Panc1 (cell line): ENCODE results near the gene ALG14. TPM values are rescaled to one million over a fixed set of nuclear protein-coding genes. Genes with fewer than 3 reads are reported as not detected.
"Not testable (repeated sequence)": the region's sequence is repeated elsewhere in the genome, so short reads cannot be mapped to it uniquely, and the experiment has no call there.

ENCODE experiments used
- ATAC-seq: fragments of 200-7000 bp; cut with Tn5 transposase; 2 replicates; pipeline ENCODE4 v1.9.1; 2020; ENCODE audit warnings: mild to moderate bottlenecking, moderate library complexity
- BruUV-seq: library from RNA; stranded (reverse); fragments of 400-500 nt; replicated peaks from 2 replicates; lab custom pipeline; 2021; lab: Mats Ljungman, UMichigan
- CTCF ChIA-PET: fragments of 300-600 bp; sonication (Branson Sonifier 250); formaldehyde crosslinking; loops from one replicate; lab custom pipeline; 2022; ENCODE audit warnings: antibody characterized with exemption; lab: Charles Lee
- POLR2A ChIA-PET: fragments of 300-600 bp; sonication (Branson Sonifier 250); formaldehyde crosslinking; loops from one replicate; lab custom pipeline; 2022; ENCODE audit warnings: antibody characterized with exemption; lab: Charles Lee
- DNase-seq: peaks from one replicate; pipeline ENCODE4 v3.0.0-alpha.2; 2010; ENCODE audit warnings: low read depth, low spot score
- H3K27ac ChIP-seq: 2 replicates; pipeline ENCODE4 v1.5.1; 2011; ENCODE audit warnings: mild to moderate bottlenecking, low read length, inconsistent platforms
- H3K27me3 ChIP-seq: fragments of 200-500 bp; sonication (Bioruptor generic); 2 replicates; pipeline ENCODE4 v1.6.0; 2014; ENCODE audit warnings: low read length, inconsistent platforms; ENCODE audit not compliant: control insufficient read depth, insufficient read depth
- H3K36me3 ChIP-seq: fragments of 200-500 bp; sonication (Bioruptor generic); 2 replicates; pipeline ENCODE4 v1.5.1; 2014; ENCODE audit warnings: inconsistent platforms, mild to moderate bottlenecking, low read length, moderate library complexity; ENCODE audit not compliant: control insufficient read depth, insufficient read depth
- H3K4me1 ChIP-seq: 2 replicates; pipeline ENCODE4 v1.5.1; 2011; ENCODE audit warnings: inconsistent platforms, mild to moderate bottlenecking, low read length, moderate library complexity; ENCODE audit not compliant: control insufficient read depth, insufficient read depth
- H3K4me3 ChIP-seq, 2 experiments: 2 replicates each; pipeline ENCODE4 v1.5.1; 2011 to 2012; ENCODE audit warnings: low read depth in 2 of 2, low read length in 2 of 2, mild to moderate bottlenecking in 2 of 2, inconsistent platforms in 1 of 2, moderate library complexity in 1 of 2
- H3K9me3 ChIP-seq: fragments of 200-500 bp; sonication (Bioruptor generic); 2 replicates; pipeline ENCODE4 v1.5.1; 2014; ENCODE audit warnings: low read depth, mild to moderate bottlenecking, inconsistent platforms, low read length, moderate library complexity; ENCODE audit not compliant: control insufficient read depth, insufficient read depth
- POLR2AphosphoS5 ChIP-seq: IDR thresholded peaks from 2 replicates; pipeline ENCODE4 v1.6.1; 2012; ENCODE audit warnings: mild to moderate bottlenecking, low read depth, low read length, moderate library complexity
- SIN3A ChIP-seq: IDR thresholded peaks from 2 replicates; pipeline ENCODE4 v1.6.1; 2012; ENCODE audit warnings: low read depth, mild to moderate bottlenecking, low read length, moderate library complexity, borderline replicate concordance; ENCODE audit not compliant: insufficient read depth
- TCF7L2 ChIP-seq: IDR thresholded peaks from 2 replicates; pipeline ENCODE4 v1.6.1; 2011; ENCODE audit warnings: mild to moderate bottlenecking, low read depth, low read length, inconsistent platforms
- in situ Hi-C: cut with HindIII; loops from 2 replicates; pipeline ENCODE4 v1.10.0; 2016; ENCODE audit warnings: low sequenced_read_pairs, low pct_unique_long_range_greater_than_20kb
- intact Hi-C: fragments of 100-400 bp; cut with micrococcal nuclease; formaldehyde crosslinking; loops from one replicate; pipeline ENCODE4 v1.10.0; 2022; ENCODE audit not compliant: unreplicated experiment
- total RNA-seq: library from RNA; stranded (reverse); gene quantifications from one replicate; pipeline ENCODE4 v1.2.1, GENCODE V29; 2021; ENCODE audit not compliant: unreplicated experiment
- TF ChIP-seq, protein P1 (sequence below), 2 experiments: IDR thresholded peaks; 2 replicates each; pipeline ENCODE4 v1.6.1; 2011 to 2012; ENCODE audit warnings: low read depth in 2 of 2, control low read depth in 1 of 2, low read length in 1 of 2, mild to moderate bottlenecking in 1 of 2, moderate library complexity in 1 of 2; ENCODE audit not compliant: insufficient read depth in 1 of 2
- TF ChIP-seq, protein P2 (sequence below): fragments of 450-650 bp; IDR thresholded peaks from 2 replicates; pipeline ENCODE4 v1.5.1; 2017; ENCODE audit warnings: mild to moderate bottlenecking

The ALG14 gene
- total RNA-seq, 1 experiment from 2014 or later: 4.1 TPM

DNA sequence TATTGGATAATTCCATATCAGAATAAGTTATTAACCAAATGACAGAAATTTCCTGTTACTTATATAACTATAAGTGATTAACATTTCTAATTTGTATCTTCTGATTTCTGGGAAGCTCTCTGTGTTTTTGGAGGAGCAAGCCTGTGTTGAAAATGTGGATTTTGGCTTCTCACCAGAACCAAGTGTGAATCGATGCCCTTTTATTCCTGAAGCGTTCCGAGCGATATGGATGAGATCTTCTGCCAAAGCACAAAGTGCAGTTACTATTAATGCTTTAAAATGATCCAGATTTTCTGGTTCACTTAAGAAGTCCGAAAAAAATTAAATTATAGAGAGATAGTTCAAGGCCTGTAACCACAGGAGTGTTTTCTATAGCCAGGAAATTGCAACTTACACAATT, 22.8 kb downstream of the ALG14 start:
- ATAC-seq (no peak), DNase-seq (no peak)
- in situ Hi-C loops: no loop called here
- TF ChIP-seq, protein P1, sequence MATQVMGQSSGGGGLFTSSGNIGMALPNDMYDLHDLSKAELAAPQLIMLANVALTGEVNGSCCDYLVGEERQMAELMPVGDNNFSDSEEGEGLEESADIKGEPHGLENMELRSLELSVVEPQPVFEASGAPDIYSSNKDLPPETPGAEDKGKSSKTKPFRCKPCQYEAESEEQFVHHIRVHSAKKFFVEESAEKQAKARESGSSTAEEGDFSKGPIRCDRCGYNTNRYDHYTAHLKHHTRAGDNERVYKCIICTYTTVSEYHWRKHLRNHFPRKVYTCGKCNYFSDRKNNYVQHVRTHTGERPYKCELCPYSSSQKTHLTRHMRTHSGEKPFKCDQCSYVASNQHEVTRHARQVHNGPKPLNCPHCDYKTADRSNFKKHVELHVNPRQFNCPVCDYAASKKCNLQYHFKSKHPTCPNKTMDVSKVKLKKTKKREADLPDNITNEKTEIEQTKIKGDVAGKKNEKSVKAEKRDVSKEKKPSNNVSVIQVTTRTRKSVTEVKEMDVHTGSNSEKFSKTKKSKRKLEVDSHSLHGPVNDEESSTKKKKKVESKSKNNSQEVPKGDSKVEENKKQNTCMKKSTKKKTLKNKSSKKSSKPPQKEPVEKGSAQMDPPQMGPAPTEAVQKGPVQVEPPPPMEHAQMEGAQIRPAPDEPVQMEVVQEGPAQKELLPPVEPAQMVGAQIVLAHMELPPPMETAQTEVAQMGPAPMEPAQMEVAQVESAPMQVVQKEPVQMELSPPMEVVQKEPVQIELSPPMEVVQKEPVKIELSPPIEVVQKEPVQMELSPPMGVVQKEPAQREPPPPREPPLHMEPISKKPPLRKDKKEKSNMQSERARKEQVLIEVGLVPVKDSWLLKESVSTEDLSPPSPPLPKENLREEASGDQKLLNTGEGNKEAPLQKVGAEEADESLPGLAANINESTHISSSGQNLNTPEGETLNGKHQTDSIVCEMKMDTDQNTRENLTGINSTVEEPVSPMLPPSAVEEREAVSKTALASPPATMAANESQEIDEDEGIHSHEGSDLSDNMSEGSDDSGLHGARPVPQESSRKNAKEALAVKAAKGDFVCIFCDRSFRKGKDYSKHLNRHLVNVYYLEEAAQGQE (IDR thresholded peaks at IDR 0.05; ENCODE audit: insufficient read depth in 1 of 2, low read depth in 2 of 2, low read length in 1 of 2): no peak
- no peak for TF ChIP-seq SIN3A
- no peak for TF ChIP-seq POLR2AphosphoS5
- TF ChIP-seq, protein P2, sequence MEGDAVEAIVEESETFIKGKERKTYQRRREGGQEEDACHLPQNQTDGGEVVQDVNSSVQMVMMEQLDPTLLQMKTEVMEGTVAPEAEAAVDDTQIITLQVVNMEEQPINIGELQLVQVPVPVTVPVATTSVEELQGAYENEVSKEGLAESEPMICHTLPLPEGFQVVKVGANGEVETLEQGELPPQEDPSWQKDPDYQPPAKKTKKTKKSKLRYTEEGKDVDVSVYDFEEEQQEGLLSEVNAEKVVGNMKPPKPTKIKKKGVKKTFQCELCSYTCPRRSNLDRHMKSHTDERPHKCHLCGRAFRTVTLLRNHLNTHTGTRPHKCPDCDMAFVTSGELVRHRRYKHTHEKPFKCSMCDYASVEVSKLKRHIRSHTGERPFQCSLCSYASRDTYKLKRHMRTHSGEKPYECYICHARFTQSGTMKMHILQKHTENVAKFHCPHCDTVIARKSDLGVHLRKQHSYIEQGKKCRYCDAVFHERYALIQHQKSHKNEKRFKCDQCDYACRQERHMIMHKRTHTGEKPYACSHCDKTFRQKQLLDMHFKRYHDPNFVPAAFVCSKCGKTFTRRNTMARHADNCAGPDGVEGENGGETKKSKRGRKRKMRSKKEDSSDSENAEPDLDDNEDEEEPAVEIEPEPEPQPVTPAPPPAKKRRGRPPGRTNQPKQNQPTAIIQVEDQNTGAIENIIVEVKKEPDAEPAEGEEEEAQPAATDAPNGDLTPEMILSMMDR: no peak
- TF ChIP-seq TCF7L2: no peak
- no peaks in the 10 kb centered on the region for H3K9me3 ChIP-seq
- ChIA-PET POLR2A (no interaction called here), CTCF (no interaction called here)
- no peaks in the 10 kb centered on the region for H3K36me3 ChIP-seq
- intact Hi-C loops: no loop called here
- H3K4me3 ChIP-seq: no peak overlapping the region
- no peaks in the 10 kb centered on the region for H3K4me1 ChIP-seq
- BruUV-seq: no TSS peak
- no peaks in the 10 kb centered on the region for H3K27me3 ChIP-seq
- H3K27ac ChIP-seq: no peak overlapping the region

DNA sequence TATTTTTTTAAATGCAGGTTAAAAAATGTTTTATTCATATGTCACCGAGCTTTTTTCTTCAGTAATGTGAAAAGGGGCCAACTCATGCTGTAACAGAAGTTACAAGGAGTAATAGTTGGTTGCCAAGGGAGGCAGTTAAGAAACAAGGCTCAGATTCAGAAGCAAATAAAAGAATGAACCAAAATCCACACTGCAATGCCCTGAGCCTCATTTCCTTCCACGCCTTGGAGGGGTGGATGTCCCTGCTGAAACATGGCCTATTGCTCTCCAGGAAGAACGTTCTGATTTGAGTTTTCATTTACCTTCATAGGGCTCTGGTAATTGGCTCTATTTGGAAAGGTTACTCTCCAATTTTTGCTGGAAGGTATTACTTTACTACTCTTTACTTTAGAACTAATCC, 24.4 kb downstream of the ALG14 start:
- H3K27ac ChIP-seq: no peak overlapping the region
- ATAC-seq (no peak), DNase-seq (no peak)
- in situ Hi-C loops (no loop called here), intact Hi-C loops (no loop called here)
- no peaks in the 10 kb centered on the region for H3K36me3 ChIP-seq
- no peaks in the 10 kb centered on the region for H3K4me1 ChIP-seq
- H3K4me3 ChIP-seq: no peak overlapping the region
- no peaks in the 10 kb centered on the region for H3K27me3 ChIP-seq
- no peaks in the 10 kb centered on the region for H3K9me3 ChIP-seq
- CTCF ChIA-PET: no interaction called here
- POLR2A ChIA-PET: no interaction called here
- no TSS peak for BruUV-seq
- TF ChIP-seq TCF7L2 (no peak), POLR2AphosphoS5 (no peak), SIN3A (no peak)
- TF ChIP-seq, protein P2: no peak
- TF ChIP-seq, protein P1 (IDR thresholded peaks at IDR 0.05; ENCODE audit: insufficient read depth in 1 of 2, low read depth in 2 of 2, low read length in 1 of 2): no peak

DNA sequence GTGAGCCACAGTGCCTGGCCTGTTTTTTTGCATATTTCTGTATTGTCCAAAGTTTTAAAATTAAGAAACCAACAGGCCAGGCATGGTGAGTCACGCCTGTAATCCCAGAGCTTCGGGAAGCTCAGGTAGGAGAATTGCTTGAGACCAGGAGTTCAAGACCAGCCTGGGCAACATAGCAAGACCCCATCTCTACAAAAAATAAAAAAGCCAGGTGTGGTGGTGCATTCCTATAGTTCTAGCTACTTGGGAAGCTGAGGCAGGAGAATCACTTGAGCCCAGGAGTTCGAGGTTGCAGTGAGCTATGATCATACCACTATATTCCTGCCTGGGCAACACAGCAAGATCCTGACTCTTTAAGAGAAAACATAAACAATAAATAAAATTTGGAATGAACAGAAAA, 25.1 kb downstream of the ALG14 start:
- H3K4me3 ChIP-seq, H3K9me3 ChIP-seq, POLR2A ChIA-PET, H3K4me1 ChIP-seq, intact Hi-C loops, ATAC-seq, in situ Hi-C loops, H3K27me3 ChIP-seq, H3K36me3 ChIP-seq, H3K27ac ChIP-seq, CTCF ChIA-PET, BruUV-seq, DNase-seq: not testable (repeated sequence)
